Uterus (tissue), 4 donors: ENCODE data around the gene VMP1. TPM values are rescaled to one million over a fixed set of nuclear protein-coding genes. Genes with fewer than 3 reads are reported as not detected.
A peak's percentile ranks its signal among the peaks of the same experiment; 100 is the strongest.

Experiments
- DNase-seq, 2 donors: peaks; one replicate each; pipeline ENCODE4 v3.0.0-alpha.2; 2019 to 2020
- H3K27ac ChIP-seq, 2 donors: fragments of 200-600 bp; sonication (generic); 1 replicate in 1 of 2; 2 replicates in 1 of 2; pipeline ENCODE4 v1.5.1; 2016 to 2018
- H3K27me3 ChIP-seq, 2 donors: fragments of 200-600 bp; sonication (generic); one replicate each; pipeline ENCODE4 v1.5.1; 2018 to 2019; ENCODE audit warnings: control low read depth in 1 of 2
- H3K36me3 ChIP-seq, 2 donors: fragments of 200-600 bp; sonication (generic); one replicate each; pipeline ENCODE4 v1.5.1; 2019; ENCODE audit warnings: control low read depth in 1 of 2
- H3K4me1 ChIP-seq, 2 donors: fragments of 200-600 bp; sonication (generic); one replicate each; pipeline ENCODE4 v1.5.1; 2018 to 2019; ENCODE audit warnings: control low read depth in 1 of 2
- H3K4me3 ChIP-seq, 2 donors: fragments of 200-600 bp; sonication (generic); 1 replicate in 1 of 2; 2 replicates in 1 of 2; pipeline ENCODE4 v1.5.1; 2018 to 2019; ENCODE audit warnings: mild to moderate bottlenecking in 1 of 2
- H3K9me3 ChIP-seq, 2 donors: fragments of 200-600 bp; sonication (generic); one replicate each; pipeline ENCODE4 v1.5.1; 2019; ENCODE audit warnings: control low read depth in 1 of 2
- CTCF ChIP-seq, 4 experiments: fragments of 200-600 bp in 2 of 4; fragments of 450-650 bp in 2 of 4; sonication (generic) in 2 of 4; IDR thresholded peaks; one replicate each; pipeline ENCODE4 v1.5.1; 2016 to 2019; ENCODE audit warnings: antibody characterized with exemption in 4 of 4, mild to moderate bottlenecking in 2 of 4, moderate library complexity in 1 of 4
- POLR2A ChIP-seq, 2 donors: fragments of 450-650 bp; IDR thresholded peaks; one replicate each; pipeline ENCODE4 v1.6.1; 2016; ENCODE audit warnings: antibody characterized with exemption in 2 of 2, mild to moderate bottlenecking in 1 of 2, moderate library complexity in 1 of 2
- intact Hi-C: fragments of 100-400 bp; cut with DNase I; formaldehyde crosslinking; loops from one replicate; pipeline ENCODE4 v1.15.1; 2023; ENCODE audit warnings: low total_unique reads
- total RNA-seq, 4 donors: library from RNA; depleted of rRNA in 3 of 4; stranded (reverse); fragments of >200 nt in 3 of 4; gene quantifications; one replicate each; pipeline versions ENCODE4 v1.1.0 to v1.2.4, GENCODE V29; 2014 to 2023
- donor health status: DM: yes; HTN: yes; CAD: no.

Gene VMP1
- total RNA-seq, 4 donors from 2014 or later, result 92.7 to 251 (median 150) TPM

GRCh38 chr17:59844884-59845594, 137.6 kb downstream of the VMP1 start:
- Histone ChIP-seq H3K36me3 (no peaks in the 10 kb centered on the region), H3K4me1 (peaks cover 13 to 19% of the 10 kb centered on the region in 2 donors), H3K9me3 (no peaks in the 10 kb centered on the region), H3K27me3 (no peaks in the 10 kb centered on the region), H3K27ac (peak overlapping the region; percentile 94 to 97), H3K4me3 (no peak overlapping the region)
- intact Hi-C loops, result no loop called here
- no peak for TF ChIP-seq CTCF (IDR thresholded peaks at IDR 0.05)
- TF ChIP-seq POLR2A (IDR thresholded peaks at IDR 0.05), result no peak
- DNase-seq, result no peak

- no peak overlapping the region for H3K4me3 ChIP-seq
- intact Hi-C loops, result no loop called here
- peaks cover 13 to 19% of the 10 kb centered on the region in 2 donors for H3K4me1 ChIP-seq
- no peaks in the 10 kb centered on the region for H3K27me3 ChIP-seq
- H3K27ac ChIP-seq, result peak overlapping the region; percentile 94 to 97
- TF ChIP-seq CTCF (IDR thresholded peaks at IDR 0.05) (no peak), POLR2A (IDR thresholded peaks at IDR 0.05) (no peak)
- no peaks in the 10 kb centered on the region for H3K36me3 ChIP-seq
- no peaks in the 10 kb centered on the region for H3K9me3 ChIP-seq
- DNase-seq, result no peak
These were observed 138.3 kb downstream of the VMP1 start for GRCh38 chr17:59845595-59846393.

GRCh38 chr17:59846394-59847165, 139.1 kb downstream of the VMP1 start:
- Histone ChIP-seq H3K27me3 (no peaks in the 10 kb centered on the region), H3K4me3 (peak overlapping the region in 1 of 2 donors; percentile 16), H3K9me3 (no peaks in the 10 kb centered on the region), H3K36me3 (no peaks in the 10 kb centered on the region), H3K27ac (peak overlapping the region; percentile 94 to 97), H3K4me1 (peaks cover 13 to 19% of the 10 kb centered on the region in 2 donors)
- intact Hi-C loops, result no loop called here
- DNase-seq, result peak; percentile 69 to 91
- TF ChIP-seq POLR2A (IDR thresholded peaks at IDR 0.05), result no peak
- TF ChIP-seq CTCF (IDR thresholded peaks at IDR 0.05), result no peak

- intact Hi-C loops, result no loop called here
- H3K9me3 ChIP-seq, result no peaks in the 10 kb centered on the region
- no peak overlapping the region for H3K4me3 ChIP-seq
- DNase-seq, result no peak
- H3K36me3 ChIP-seq, result no peaks in the 10 kb centered on the region
- TF ChIP-seq CTCF (IDR thresholded peaks at IDR 0.05) (no peak), POLR2A (IDR thresholded peaks at IDR 0.05) (no peak)
- H3K27ac ChIP-seq, result peak overlapping the region; percentile 94 to 97
- no peaks in the 10 kb centered on the region for H3K27me3 ChIP-seq
- peaks cover 13 to 26% of the 10 kb centered on the region in 2 donors for H3K4me1 ChIP-seq
These were observed 140.9 kb downstream of the VMP1 start for GRCh38 chr17:59848385-59848668.
